IMR-90 (cell line): ENCODE results near the gene ITK. TPM values are rescaled to one million over a fixed set of nuclear protein-coding genes. Genes with fewer than 3 reads are reported as not detected.

Experiments used
- ATAC-seq: fragments of 200-7000 bp; cut with Tn5 transposase; 2 replicates; pipeline ENCODE4 v1.9.1; 2020; ENCODE audit warnings: low read depth, mild to moderate bottlenecking, moderate library complexity
- BruUV-seq: library from RNA; stranded (reverse); fragments of 400-500 nt; replicated peaks from 2 replicates; lab custom pipeline; 2021; lab: Mats Ljungman, UMichigan
- CTCF ChIA-PET: fragments of 300-600 bp; formaldehyde crosslinking; extraction: SDS; loops from one replicate; lab custom pipeline; 2021; ENCODE audit warnings: antibody characterized with exemption; lab: Yijun Ruan, JAX
- POLR2A ChIA-PET: fragments of 300-600 bp; sonication (Branson Sonifier 250); formaldehyde crosslinking; loops from one replicate; lab custom pipeline; 2022; ENCODE audit warnings: antibody characterized with exemption; ENCODE audit not compliant: unreplicated experiment; lab: Charles Lee
- DNase-seq: peaks from one replicate; pipeline ENCODE4 v3.0.0; 2013
- H2AFZ ChIP-seq: replicated peaks from 2 replicates; pipeline ENCODE3; 2013; ENCODE audit warnings: low read length, mild to moderate bottlenecking; ENCODE audit not compliant: poor library complexity
- H2AK5ac ChIP-seq: 2 replicates; pipeline ENCODE4 v1.6.1; 2013; ENCODE audit warnings: low read depth, low read length, inconsistent platforms
- H2AK9ac ChIP-seq: replicated peaks from 2 replicates; pipeline ENCODE3; 2013; ENCODE audit warnings: mild to moderate bottlenecking, low read depth, low read length, moderate library complexity; ENCODE audit not compliant: poor library complexity
- H2BK120ac ChIP-seq: 2 replicates; pipeline ENCODE4 v1.6.1; 2013; ENCODE audit warnings: low read depth, low read length, inconsistent platforms
- H2BK15ac ChIP-seq: 3 replicates; pipeline ENCODE4 v1.6.1; 2013; ENCODE audit warnings: low read depth, low read length, inconsistent platforms
- H2BK20ac ChIP-seq: 2 replicates; pipeline ENCODE4 v1.6.1; 2013; ENCODE audit warnings: low read depth, mild to moderate bottlenecking, inconsistent platforms, low read length, moderate library complexity
- H2BK5ac ChIP-seq: 2 replicates; pipeline ENCODE4 v1.6.1; 2013; ENCODE audit warnings: mild to moderate bottlenecking, low read depth, low read length, inconsistent platforms; ENCODE audit not compliant: poor library complexity, severe bottlenecking
- H3K14ac ChIP-seq: replicated peaks from 2 replicates; pipeline ENCODE4 v1.6.1; 2013; ENCODE audit warnings: low read depth, low read length, inconsistent platforms
- H3K18ac ChIP-seq: 2 replicates; pipeline ENCODE4 v1.6.1; 2013; ENCODE audit warnings: low read depth, low read length, control low read depth
- H3K23ac ChIP-seq: 2 replicates; pipeline ENCODE4 v1.6.1; 2013; ENCODE audit warnings: low read depth, low read length, inconsistent platforms
- H3K27ac ChIP-seq: 2 replicates; pipeline ENCODE4 v1.5.1; 2013; ENCODE audit warnings: mild to moderate bottlenecking, control low read depth, low read length; ENCODE audit not compliant: insufficient read depth
- H3K27me3 ChIP-seq: 2 replicates; pipeline ENCODE4 v1.6.1; 2013; ENCODE audit warnings: low read length; ENCODE audit not compliant: control insufficient read depth, insufficient read depth
- H3K36me3 ChIP-seq: 2 replicates; pipeline ENCODE4 v1.6.1; 2013; ENCODE audit warnings: low read length, mixed read lengths; ENCODE audit not compliant: control insufficient read depth, insufficient read depth
- H3K4ac ChIP-seq: 2 replicates; pipeline ENCODE4 v1.6.1; 2013; ENCODE audit warnings: low read depth, low read length, inconsistent platforms
- H3K4me1 ChIP-seq: 2 replicates; pipeline ENCODE4 v1.6.1; 2013; ENCODE audit warnings: low read length, mixed read lengths; ENCODE audit not compliant: control insufficient read depth, insufficient read depth
- H3K4me2 ChIP-seq: 2 replicates; pipeline ENCODE4 v1.6.1; 2013; ENCODE audit warnings: low read depth, mild to moderate bottlenecking, control low read depth, low read length, moderate library complexity
- H3K4me3 ChIP-seq: 2 replicates; pipeline ENCODE4 v1.5.1; 2013; ENCODE audit warnings: low read depth, mild to moderate bottlenecking, control low read depth, low read length, moderate library complexity; ENCODE audit not compliant: insufficient read depth
- H3K56ac ChIP-seq: 2 replicates; pipeline ENCODE4 v1.6.1; 2013; ENCODE audit warnings: low read length, inconsistent platforms; ENCODE audit not compliant: insufficient read depth; ENCODE audit errors: extremely low read depth
- H3K79me1 ChIP-seq, 2 experiments: 2 replicates each; pipeline ENCODE4 v1.6.1; 2013; ENCODE audit warnings: low read length in 2 of 2, inconsistent platforms in 1 of 2, low read depth in 1 of 2
- H3K9ac ChIP-seq: 2 replicates; pipeline ENCODE4 v1.6.1; 2013; ENCODE audit warnings: low read depth, low read length, control low read depth
- H3K9me1 ChIP-seq: 2 replicates; pipeline ENCODE4 v1.6.1; 2013; ENCODE audit warnings: low read length, inconsistent platforms; ENCODE audit not compliant: insufficient read depth
- H3K9me3 ChIP-seq: 2 replicates; pipeline ENCODE4 v1.6.1; 2013; ENCODE audit warnings: low read length; ENCODE audit not compliant: control insufficient read depth, insufficient read depth
- H4K20me1 ChIP-seq: 2 replicates; pipeline ENCODE4 v1.6.1; 2013; ENCODE audit warnings: low read length, inconsistent platforms; ENCODE audit not compliant: insufficient read depth
- H4K5ac ChIP-seq: 2 replicates; pipeline ENCODE4 v1.6.1; 2013; ENCODE audit warnings: mild to moderate bottlenecking, low read depth, low read length, control low read depth
- H4K8ac ChIP-seq, 2 experiments: 2 replicates each; pipeline ENCODE4 v1.6.1; 2013; ENCODE audit warnings: low read depth in 2 of 2, low read length in 2 of 2, control low read depth in 1 of 2, inconsistent platforms in 1 of 2
- H4K91ac ChIP-seq: 2 replicates; pipeline ENCODE4 v1.6.1; 2013; ENCODE audit warnings: low read depth, low read length, inconsistent platforms; ENCODE audit not compliant: insufficient read depth
- BHLHE40 ChIP-seq: fragments of 150-350 bp; IDR thresholded peaks from 2 replicates; pipeline ENCODE4 v1.6.1; 2016; ENCODE audit warnings: mild to moderate bottlenecking, low read depth, low read length
- FOS ChIP-seq: fragments of 150-350 bp; IDR thresholded peaks from 2 replicates; pipeline ENCODE4 v1.6.1; 2016; ENCODE audit warnings: low read depth, low read length
- RCOR1 ChIP-seq: IDR thresholded peaks from 2 replicates; pipeline ENCODE4 v1.6.1; 2012; ENCODE audit warnings: mild to moderate bottlenecking, low read length, improper control_type of control experiment; ENCODE audit not compliant: insufficient replicate concordance
- WGBS, 2 experiments: methylation state at CpG; one replicate each; pipeline versions ENCODE4 v1.1.5 to v1.1.7; 2013; ENCODE audit warnings: missing lambda C conversion rate in 2 of 2; ENCODE audit not compliant: insufficient read length in 1 of 2; ENCODE audit errors: extremely low coverage in 2 of 2; 5-methylcytosine and 5-hydroxymethylcytosine counted together
- dilution Hi-C: fragments of 300-500 bp; cut with HindIII; formaldehyde crosslinking; loops from one replicate; pipeline ENCODE4 v1.14.3; 2018; ENCODE audit warnings: low sequenced_read_pairs; ENCODE audit not compliant: unreplicated experiment
- in situ Hi-C: fragments of 300-500 bp; cut with MboI; formaldehyde crosslinking; loops from 3 replicates; pipeline ENCODE4 v1.14.3; 2019; ENCODE audit warnings: low sequenced_read_pairs, inconsistent platforms, mixed read lengths
- intact Hi-C: fragments of 100-400 bp; cut with micrococcal nuclease; formaldehyde crosslinking; loops from 2 replicates; pipeline ENCODE4 v1.10.0; 2022
- polyA plus RNA-seq, 3 experiments: library from polyadenylated mRNA; depleted of rRNA; stranded (reverse); fragments of >200 nt; gene quantifications; 2 replicates each; pipeline ENCODE4 v1.2.3, GENCODE V29; 2012; ENCODE audit warnings: low replicate concordance in 1 of 3
- total RNA-seq: library from RNA; depleted of rRNA; stranded (reverse); fragments of >200 nt; gene quantifications from 2 replicates; pipeline ENCODE4 v1.2.3, GENCODE V29; 2012
- TF ChIP-seq, protein P1 (sequence below): fragments of 150-350 bp; IDR thresholded peaks from 2 replicates; pipeline ENCODE4 v1.6.1; 2017; ENCODE audit warnings: mild to moderate bottlenecking, antibody characterized with exemption, low read length, low read depth

ITK gene
- total and polyA plus RNA-seq, 2 of the 4 experiments (the other 2 are of a cell fraction): not detected

DNA sequence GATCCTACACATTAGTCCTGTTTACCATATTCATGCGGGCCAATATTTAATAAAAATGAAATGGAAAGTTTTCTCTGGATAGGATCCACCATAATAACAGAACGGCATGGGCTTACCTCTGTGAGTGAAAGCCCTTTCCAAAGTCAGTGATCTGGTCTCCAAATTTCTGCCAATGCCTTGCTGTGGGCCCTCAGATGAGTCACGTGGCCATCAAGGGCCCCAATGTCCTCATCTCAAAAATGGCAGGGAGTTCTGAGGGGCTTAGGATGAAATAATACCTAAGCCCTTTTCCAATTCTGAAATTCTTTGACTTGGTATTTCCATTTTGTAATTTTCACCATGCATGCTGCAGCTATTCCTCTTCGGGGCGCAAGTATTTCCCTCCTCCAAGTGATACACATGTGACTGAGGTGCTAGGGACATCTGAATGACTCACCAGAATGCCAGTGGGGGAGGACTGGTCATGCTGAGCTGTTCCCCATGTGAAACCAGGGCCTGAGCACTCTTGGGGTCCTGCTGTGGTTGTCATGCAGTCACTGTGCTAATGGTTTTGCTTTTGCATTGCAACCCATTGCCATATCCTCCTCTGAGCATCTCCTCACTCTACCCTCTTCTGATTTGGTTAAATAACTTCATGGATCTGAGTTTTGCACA is 35.0 kb downstream of the ITK start:
- H3K56ac ChIP-seq: no peak overlapping the region
- DNase-seq (no peak), ATAC-seq (no peak)
- no peak overlapping the region for H2BK120ac ChIP-seq
- TF ChIP-seq FOS (no peak), RCOR1 (no peak), BHLHE40 (no peak)
- TF ChIP-seq, protein P1, sequence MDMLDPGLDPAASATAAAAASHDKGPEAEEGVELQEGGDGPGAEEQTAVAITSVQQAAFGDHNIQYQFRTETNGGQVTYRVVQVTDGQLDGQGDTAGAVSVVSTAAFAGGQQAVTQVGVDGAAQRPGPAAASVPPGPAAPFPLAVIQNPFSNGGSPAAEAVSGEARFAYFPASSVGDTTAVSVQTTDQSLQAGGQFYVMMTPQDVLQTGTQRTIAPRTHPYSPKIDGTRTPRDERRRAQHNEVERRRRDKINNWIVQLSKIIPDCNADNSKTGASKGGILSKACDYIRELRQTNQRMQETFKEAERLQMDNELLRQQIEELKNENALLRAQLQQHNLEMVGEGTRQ: no peak
- H3K79me1 ChIP-seq: no peaks in the 10 kb centered on the region
- no peak overlapping the region for H4K8ac ChIP-seq
- no peak overlapping the region for H2BK20ac ChIP-seq
- H3K14ac ChIP-seq: no peak overlapping the region
- no peak overlapping the region for H2BK15ac ChIP-seq
- no peaks in the 10 kb centered on the region for H3K36me3 ChIP-seq
- H2AK9ac ChIP-seq: no peak overlapping the region
- no TSS peak for BruUV-seq
- H3K18ac ChIP-seq: no peak overlapping the region
- dilution Hi-C loops: no loop called here
- H3K9me1 ChIP-seq: no peaks in the 10 kb centered on the region
- no peak overlapping the region for H3K23ac ChIP-seq
- no peak overlapping the region for H3K27ac ChIP-seq
- no peak overlapping the region for H2BK5ac ChIP-seq
- no peak overlapping the region for H4K91ac ChIP-seq
- no peaks in the 10 kb centered on the region for H3K27me3 ChIP-seq
- intact Hi-C loops: no loop called here
- no peak overlapping the region for H2AFZ ChIP-seq
- no peak overlapping the region for H2AK5ac ChIP-seq
- in situ Hi-C loops: no loop called here
- H3K4me2 ChIP-seq: no peak overlapping the region
- no peak overlapping the region for H4K5ac ChIP-seq
- H4K20me1 ChIP-seq: no peaks in the 10 kb centered on the region
- no peak overlapping the region for H3K4ac ChIP-seq
- CTCF ChIA-PET: no interaction called here
- no peak overlapping the region for H3K4me3 ChIP-seq
- no peaks in the 10 kb centered on the region for H3K4me1 ChIP-seq
- WGBS, 2 experiments: 33% methylated on average over 1 of the region's 5 CpGs; no CpG with 5 or more reads in 1 of the 2 experiments
- no peak overlapping the region for H3K9ac ChIP-seq
- POLR2A ChIA-PET: no interaction called here
- H3K9me3 ChIP-seq: no peaks in the 10 kb centered on the region
